WERI-Rb-1 (cell line): ENCODE data around the gene MEGF11.

Experiments
- DNase-seq: peaks from one replicate; pipeline ENCODE4 v3.0.0-alpha.2; 2020
- H3K27ac ChIP-seq: fragments of 250-450 bp; sonication (Bioruptor Pico); 2 replicates; pipeline ENCODE4 v1.5.1; 2020; ENCODE audit warnings: mild to moderate bottlenecking, moderate library complexity
- H3K27me3 ChIP-seq: fragments of 250-450 bp; sonication (Bioruptor Pico); 2 replicates; pipeline ENCODE4 v1.5.1; 2021; ENCODE audit warnings: mild to moderate bottlenecking, low read depth, moderate library complexity; ENCODE audit not compliant: insufficient read depth, severe bottlenecking
- H3K36me3 ChIP-seq: fragments of 250-450 bp; sonication (Bioruptor Pico); 2 replicates; pipeline ENCODE4 v1.5.1; 2020; ENCODE audit warnings: mild to moderate bottlenecking, moderate library complexity
- H3K4me3 ChIP-seq: 2 replicates; pipeline ENCODE4 v1.5.1; 2011; ENCODE audit warnings: low read depth, mild to moderate bottlenecking, control low read depth, low read length
- H3K9me3 ChIP-seq: fragments of 250-450 bp; sonication (Bioruptor Pico); 2 replicates; pipeline ENCODE4 v1.5.1; 2021; ENCODE audit warnings: mild to moderate bottlenecking, moderate library complexity; ENCODE audit not compliant: severe bottlenecking
- TF ChIP-seq, protein P1 (sequence below): IDR thresholded peaks from 2 replicates; pipeline ENCODE4 v1.5.1; 2011; ENCODE audit warnings: low read depth, mild to moderate bottlenecking, control low read depth, inconsistent platforms, low read length

Gene MEGF11

DNA sequence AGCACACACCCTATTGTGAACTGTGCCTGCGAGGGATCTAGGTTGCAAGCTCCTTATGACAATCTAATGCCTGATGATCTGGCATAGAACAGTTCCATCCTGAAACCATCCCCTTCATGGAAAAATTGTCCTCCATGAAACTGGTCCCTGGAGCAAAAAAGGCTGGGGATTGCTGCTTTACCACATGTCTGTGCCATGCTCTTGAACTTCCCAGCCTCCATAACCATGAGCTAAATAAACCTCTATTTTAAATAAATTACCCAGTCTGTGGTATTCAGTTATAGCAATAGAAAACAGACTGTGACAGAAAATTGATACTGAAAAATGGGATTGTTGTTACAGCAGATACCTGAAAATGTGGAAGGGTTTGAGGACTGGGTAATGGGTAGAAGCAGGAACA, 221.5 kb downstream of the MEGF11 start:
- peaks cover 13% of the 10 kb centered on the region for H3K9me3 ChIP-seq
- TF ChIP-seq, protein P1, sequence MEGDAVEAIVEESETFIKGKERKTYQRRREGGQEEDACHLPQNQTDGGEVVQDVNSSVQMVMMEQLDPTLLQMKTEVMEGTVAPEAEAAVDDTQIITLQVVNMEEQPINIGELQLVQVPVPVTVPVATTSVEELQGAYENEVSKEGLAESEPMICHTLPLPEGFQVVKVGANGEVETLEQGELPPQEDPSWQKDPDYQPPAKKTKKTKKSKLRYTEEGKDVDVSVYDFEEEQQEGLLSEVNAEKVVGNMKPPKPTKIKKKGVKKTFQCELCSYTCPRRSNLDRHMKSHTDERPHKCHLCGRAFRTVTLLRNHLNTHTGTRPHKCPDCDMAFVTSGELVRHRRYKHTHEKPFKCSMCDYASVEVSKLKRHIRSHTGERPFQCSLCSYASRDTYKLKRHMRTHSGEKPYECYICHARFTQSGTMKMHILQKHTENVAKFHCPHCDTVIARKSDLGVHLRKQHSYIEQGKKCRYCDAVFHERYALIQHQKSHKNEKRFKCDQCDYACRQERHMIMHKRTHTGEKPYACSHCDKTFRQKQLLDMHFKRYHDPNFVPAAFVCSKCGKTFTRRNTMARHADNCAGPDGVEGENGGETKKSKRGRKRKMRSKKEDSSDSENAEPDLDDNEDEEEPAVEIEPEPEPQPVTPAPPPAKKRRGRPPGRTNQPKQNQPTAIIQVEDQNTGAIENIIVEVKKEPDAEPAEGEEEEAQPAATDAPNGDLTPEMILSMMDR, result no peak
- H3K27me3 ChIP-seq, result no peaks in the 10 kb centered on the region
- no peak for DNase-seq
- H3K27ac ChIP-seq, result no peak overlapping the region; the same call in 1 of the 2 replicates
- no peaks in the 10 kb centered on the region for H3K36me3 ChIP-seq
- no peak overlapping the region for H3K4me3 ChIP-seq

DNA sequence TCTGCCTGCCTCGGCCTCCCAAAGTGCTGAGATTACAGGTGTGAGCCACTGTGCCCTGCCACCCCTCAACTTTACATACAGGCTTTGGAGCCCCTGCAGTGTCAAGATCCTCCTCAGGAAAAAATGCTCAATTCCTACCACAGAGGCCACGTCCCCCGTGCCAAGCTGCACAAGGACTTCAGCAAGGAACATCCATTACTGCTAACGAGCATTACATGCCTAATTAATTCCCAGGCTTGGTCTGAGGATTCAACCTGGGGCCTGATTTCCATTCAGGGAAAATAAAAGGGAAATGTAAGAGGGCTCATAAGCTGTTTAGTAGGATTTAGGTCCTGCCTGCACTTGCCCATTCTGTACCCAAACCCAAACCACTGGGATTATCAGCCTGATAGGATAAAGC, 222.9 kb downstream of the MEGF11 start:
- Histone ChIP-seq H3K27me3 (no peaks in the 10 kb centered on the region), H3K4me3 (no peak overlapping the region), H3K9me3 (peaks cover 13% of the 10 kb centered on the region), H3K27ac (no peak overlapping the region), H3K36me3 (no peaks in the 10 kb centered on the region)
- peak; percentile 45 for DNase-seq
- TF ChIP-seq, protein P1, result no peak

DNA sequence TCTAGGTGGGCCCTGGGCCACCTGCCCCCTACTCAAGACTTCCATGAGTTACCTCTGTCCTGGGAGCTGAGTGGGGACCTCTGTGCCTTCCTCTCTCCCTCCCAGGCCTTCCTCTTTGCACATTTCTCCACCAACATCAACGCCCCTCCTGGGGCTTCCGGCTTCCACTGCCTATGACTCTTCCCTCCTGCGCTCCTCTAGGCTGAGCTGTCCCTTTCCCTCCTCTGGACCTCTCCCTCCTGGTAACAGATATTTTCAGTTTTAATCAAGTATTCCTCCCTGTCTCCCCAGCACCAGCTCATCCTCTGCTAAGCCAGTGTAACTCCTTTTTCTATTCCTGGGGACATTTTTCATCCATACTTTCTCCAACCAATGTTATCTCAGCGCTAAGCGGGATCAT, 223.9 kb downstream of the MEGF11 start:
- Histone ChIP-seq H3K36me3 (no peaks in the 10 kb centered on the region), H3K4me3 (no peak overlapping the region), H3K9me3 (peaks cover 13% of the 10 kb centered on the region), H3K27me3 (no peaks in the 10 kb centered on the region), H3K27ac (no peak overlapping the region)
- TF ChIP-seq, protein P1, result no peak
- DNase-seq, result no peak

DNA sequence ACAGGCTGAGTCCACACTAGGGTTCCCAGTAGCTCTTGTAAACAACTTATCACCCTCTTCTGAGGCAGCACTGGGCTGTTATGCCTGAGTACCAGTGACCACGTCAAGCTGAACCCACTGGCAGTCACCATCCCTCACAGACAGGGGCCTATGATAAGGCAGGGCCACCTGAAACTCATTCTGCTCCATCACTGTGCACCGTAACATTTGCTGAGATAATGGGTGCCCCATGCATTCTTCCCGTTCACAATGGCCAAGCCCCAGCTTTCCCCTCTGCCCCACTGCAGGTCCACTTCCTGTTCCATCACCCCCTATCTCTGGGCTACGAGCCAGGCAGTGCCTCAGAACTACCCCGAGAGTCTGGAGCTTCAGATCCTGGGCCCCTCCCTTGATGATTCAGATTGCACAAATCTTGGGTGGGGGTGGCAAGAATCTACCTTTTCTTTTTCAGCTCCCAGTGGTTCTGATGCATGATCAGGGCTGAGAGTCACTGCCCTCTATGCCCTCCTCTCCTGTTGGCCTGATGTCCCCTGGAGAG, 226.2 kb downstream of the MEGF11 start:
- Histone ChIP-seq H3K27me3 (no peaks in the 10 kb centered on the region), H3K36me3 (no peaks in the 10 kb centered on the region), H3K9me3 (peaks cover 8% of the 10 kb centered on the region), H3K27ac (no peak overlapping the region), H3K4me3 (no peak overlapping the region)
- no peak for DNase-seq
- TF ChIP-seq, protein P1, result no peak

DNA sequence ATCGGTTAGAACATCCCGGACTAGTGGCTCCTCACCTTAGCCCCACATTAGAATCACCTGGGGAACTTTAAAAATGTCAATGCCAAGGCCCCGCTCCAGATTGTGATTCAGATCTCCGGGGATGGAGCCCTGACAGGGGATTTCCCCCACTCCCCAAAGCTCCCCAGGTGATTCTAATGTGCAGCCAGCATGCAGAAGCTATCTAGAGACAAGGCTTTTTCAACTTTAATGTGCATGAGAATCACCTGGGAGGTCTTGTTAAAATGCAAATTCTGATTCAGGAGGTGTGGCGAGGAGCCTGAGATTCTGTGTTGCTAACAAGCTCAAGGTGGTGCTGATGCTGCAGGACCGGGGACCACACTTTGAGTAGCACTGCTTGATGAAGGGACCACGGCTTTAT, 227.6 kb downstream of the MEGF11 start:
- Histone ChIP-seq H3K27me3 (no peaks in the 10 kb centered on the region), H3K27ac (no peak overlapping the region), H3K36me3 (no peaks in the 10 kb centered on the region), H3K9me3 (no peaks in the 10 kb centered on the region), H3K4me3 (no peak overlapping the region)
- TF ChIP-seq, protein P1, result no peak
- DNase-seq, result no peak

DNA sequence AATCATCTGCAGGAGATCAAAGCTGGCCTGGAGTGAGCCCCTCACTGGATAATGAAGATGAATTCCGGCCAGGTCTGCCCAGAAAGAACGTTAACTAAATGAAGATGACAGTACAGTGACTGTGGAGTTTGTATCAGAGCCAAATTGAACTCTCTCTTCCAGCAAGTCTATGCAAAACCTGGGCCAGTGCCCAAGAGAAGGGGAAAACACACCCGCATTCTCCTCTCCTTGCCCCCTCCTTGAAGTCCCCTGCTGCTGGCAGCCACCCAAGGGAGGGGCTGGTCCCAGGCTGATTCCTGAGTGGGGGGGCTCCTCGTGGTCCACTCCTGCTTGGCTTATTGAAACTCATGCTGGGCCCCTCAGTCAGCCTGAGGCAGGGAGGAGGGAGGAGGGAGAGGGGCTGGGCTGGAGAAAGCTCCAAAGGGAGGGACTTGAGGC, 228.5 kb downstream of the MEGF11 start:
- H3K27me3 ChIP-seq, result no peaks in the 10 kb centered on the region
- no peak for DNase-seq
- no peaks in the 10 kb centered on the region for H3K36me3 ChIP-seq
- no peaks in the 10 kb centered on the region for H3K9me3 ChIP-seq
- no peak overlapping the region for H3K4me3 ChIP-seq
- no peak overlapping the region for H3K27ac ChIP-seq
- TF ChIP-seq, protein P1, result no peak
